Measurements from ENCODE around the gene NME1. TPM values are rescaled to one million over a fixed set of nuclear protein-coding genes. Genes with fewer than 3 reads are reported as not detected.

Gene NME1
- total and polyA plus RNA-seq, 9 of the 15 experiments (the other 6 are each of a cell fraction or from before 2014, with no cell fraction given) = 449 to 1,588 (median 604) TPM

- TF ChIP-seq AFF4 (CRISPR knock-in tag; IDR thresholded peaks at IDR 0.05) (peak; percentile 67; the same call in 1 of the 2 replicates), MEIS2 (IDR thresholded peaks at IDR 0.05; ENCODE audit: partially characterized antibody) (no peak), NRF1 (conservative IDR thresholded peaks at IDR 0.05 in 1 of 2, IDR thresholded peaks at IDR 0.05 in 1 of 2) (peak in 1 of 2 experiments; percentile 11; a peak in 2 of 4 replicates), POLR2H (tag; IDR thresholded peaks at IDR 0.05; ENCODE audit: low read depth) (peak; percentile 63; the same call in 1 of the 2 replicates), SMARCA5 (IDR thresholded peaks at IDR 0.05) (no peak), SIN3B (IDR thresholded peaks at IDR 0.05; ENCODE audit: low read depth) (peak; percentile 64), RAD51 (IDR thresholded peaks at IDR 0.05; ENCODE audit: borderline replicate concordance, low read depth) (no peak), MED1 (CRISPR knock-in tag; IDR thresholded peaks at IDR 0.05; ENCODE audit: borderline replicate concordance) (no peak), ZBTB40 (IDR thresholded peaks at IDR 0.05) (no peak), ZBTB40 (CRISPR knock-in tag; IDR thresholded peaks at IDR 0.05) (0 out of 2 replicates have a peak, but pooled peaks have one; percentile 26), ZNF239 (CRISPR knock-in tag; IDR thresholded peaks at IDR 0.05) (no peak), CXXC5 (CRISPR knock-in tag; IDR thresholded peaks at IDR 0.05) (peak; percentile 70; the same call in 1 of the 2 replicates), CTBP1 (IDR thresholded peaks at IDR 0.05; ENCODE audit: borderline replicate concordance) (0 out of 2 replicates have a peak, but pooled peaks have one; percentile 13)
- TF ChIP-seq, protein P1, sequence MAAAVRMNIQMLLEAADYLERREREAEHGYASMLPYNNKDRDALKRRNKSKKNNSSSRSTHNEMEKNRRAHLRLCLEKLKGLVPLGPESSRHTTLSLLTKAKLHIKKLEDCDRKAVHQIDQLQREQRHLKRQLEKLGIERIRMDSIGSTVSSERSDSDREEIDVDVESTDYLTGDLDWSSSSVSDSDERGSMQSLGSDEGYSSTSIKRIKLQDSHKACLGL (CRISPR knock-in tag; IDR thresholded peaks at IDR 0.05; ENCODE audit: borderline replicate concordance, poor library complexity, severe bottlenecking) = peak; percentile 96
Observed at GRCh38 chr17:51166198-51166986, 13.0 kb downstream of the NME1 start, which contains the start of gene NME2 (continued).

Data from K562 (cell line).